ENCODE results near the gene CFD. TPM values are rescaled to one million over a fixed set of nuclear protein-coding genes. Genes with fewer than 3 reads are reported as not detected.

CFD gene
- total RNA-seq: 56.0 and 362 TPM in 2 replicates

DNA sequence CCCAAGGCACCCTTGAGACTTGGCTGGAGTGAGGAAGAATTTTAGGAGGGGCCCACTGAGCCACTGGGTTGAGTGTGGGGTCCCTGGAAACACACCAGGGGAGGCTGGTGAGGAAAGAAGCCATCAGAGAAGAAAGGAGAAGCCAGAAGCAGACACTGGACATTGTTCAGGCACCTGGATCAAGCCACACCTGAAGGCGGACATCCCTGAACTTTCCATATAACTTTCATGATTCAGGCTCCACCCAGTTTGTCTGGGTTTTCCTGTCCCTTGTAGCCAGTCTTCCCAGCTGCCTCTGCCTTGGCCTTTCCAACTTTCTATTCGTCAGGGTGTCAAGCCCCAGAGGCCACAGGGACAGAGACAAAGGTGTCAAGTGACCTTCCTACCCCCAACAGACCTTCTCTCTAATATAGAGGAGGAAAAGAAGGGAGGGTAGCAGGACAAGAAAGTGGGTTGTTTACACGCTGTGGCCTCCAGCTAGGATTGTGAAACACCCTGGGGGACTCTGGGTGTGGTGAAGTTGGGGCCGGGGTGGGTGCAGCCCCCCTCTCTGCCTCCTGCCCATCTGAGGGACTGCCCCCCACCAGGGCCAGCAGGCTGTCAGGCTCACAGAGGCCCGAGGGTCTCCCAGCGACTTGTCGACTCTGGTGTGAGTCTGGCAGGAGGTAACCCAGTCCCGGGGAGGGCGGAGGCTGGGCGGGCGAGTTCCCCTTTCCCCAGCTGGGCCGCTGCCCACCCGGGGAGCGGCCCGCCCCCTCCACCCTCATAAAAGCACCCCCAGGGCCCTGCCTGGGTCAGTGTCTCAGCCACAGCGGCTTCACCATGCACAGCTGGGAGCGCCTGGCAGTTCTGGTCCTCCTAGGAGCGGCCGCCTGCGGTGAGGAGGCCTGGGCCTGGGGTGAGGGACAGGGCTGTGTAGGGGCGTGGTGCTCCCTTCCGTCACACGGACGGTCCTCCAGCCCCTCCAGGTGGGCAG is at the start of gene CFD:
TSS of gene CFD (plus strand) at position 797 of the 976 bp plus-strand sequence. CDS start at position 823, 26 bp downstream.

DNA sequence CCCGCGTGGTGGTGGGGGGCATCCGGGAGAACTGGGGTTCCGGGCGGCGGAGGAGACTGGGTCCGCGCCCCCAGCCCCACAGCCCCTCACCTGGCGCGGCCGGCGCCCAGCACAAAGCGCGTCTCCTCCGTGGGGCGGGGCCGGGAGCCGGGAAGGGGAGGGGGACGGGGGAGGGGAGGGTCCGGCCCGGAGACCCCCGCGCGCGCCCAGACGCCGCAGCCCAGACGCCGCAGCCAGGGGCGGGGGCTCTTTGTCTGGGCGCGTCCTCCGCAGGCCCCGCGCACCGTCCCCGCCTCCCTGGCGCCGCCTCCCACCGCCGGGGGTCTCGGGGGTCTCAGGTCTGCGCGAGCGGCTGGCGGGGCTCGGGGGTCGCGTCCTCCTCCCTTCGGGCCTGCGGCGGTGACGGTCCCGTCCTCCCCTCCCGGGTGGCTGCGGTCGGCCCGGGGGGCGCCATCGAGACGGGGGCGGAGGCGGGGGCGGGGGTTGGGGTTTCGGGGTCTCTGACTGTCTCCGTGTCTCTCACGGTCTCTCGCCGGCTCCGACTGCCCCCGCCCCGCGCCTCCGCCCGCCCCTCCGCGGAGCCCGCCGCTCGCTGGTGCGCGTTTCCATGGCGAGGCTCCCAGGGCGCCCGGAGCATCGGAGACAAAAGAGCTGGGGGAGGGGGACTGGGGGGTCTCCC is 37.5 kb upstream of the CFD start, which contains the start of gene PLPPR3:
TSS of gene PLPPR3 (minus strand) at position 131 of the 679 bp plus-strand sequence. CDS start 396 bp downstream, outside the sequence.

DNA sequence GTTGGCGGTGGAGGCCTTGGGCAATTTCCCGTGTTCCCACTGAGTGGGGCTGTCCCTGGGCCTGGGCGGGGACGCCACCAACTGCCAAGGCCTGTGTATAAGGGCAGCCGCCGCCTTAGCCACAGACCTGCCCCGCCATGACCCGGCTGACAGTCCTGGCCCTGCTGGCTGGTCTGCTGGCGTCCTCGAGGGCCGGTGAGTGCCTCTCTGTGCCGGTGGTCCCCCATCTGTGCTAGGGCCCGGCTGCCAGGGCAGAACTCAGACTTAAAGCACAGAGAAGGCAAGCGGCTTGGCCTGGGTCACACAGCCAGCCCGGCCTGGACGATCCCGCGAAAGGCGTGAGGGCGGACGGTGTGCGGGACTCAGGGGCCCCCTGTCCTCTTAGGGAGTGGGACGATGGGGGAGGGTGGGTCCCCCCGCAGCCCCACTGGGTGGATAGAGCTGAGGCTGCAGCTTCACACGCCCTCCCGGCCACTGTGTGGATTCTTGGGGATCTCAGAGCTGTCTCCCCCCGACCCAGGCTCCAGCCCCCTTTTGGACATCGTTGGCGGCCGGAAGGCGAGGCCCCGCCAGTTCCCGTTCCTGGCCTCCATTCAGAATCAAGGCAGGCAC is 31.6 kb upstream of the CFD start, which contains the start of gene AZU1:
TSS of gene AZU1 (plus strand) at position 128 of the 612 bp plus-strand sequence. CDS start at position 138, 10 bp downstream.

GRCh38 chr19:840519-841206 is 18.8 kb upstream of the CFD start, which contains the start of gene PRTN3:
PRTN3 (plus strand) TSS chr19:840999; CDS start chr19:841009, 10 bp downstream.

DNA sequence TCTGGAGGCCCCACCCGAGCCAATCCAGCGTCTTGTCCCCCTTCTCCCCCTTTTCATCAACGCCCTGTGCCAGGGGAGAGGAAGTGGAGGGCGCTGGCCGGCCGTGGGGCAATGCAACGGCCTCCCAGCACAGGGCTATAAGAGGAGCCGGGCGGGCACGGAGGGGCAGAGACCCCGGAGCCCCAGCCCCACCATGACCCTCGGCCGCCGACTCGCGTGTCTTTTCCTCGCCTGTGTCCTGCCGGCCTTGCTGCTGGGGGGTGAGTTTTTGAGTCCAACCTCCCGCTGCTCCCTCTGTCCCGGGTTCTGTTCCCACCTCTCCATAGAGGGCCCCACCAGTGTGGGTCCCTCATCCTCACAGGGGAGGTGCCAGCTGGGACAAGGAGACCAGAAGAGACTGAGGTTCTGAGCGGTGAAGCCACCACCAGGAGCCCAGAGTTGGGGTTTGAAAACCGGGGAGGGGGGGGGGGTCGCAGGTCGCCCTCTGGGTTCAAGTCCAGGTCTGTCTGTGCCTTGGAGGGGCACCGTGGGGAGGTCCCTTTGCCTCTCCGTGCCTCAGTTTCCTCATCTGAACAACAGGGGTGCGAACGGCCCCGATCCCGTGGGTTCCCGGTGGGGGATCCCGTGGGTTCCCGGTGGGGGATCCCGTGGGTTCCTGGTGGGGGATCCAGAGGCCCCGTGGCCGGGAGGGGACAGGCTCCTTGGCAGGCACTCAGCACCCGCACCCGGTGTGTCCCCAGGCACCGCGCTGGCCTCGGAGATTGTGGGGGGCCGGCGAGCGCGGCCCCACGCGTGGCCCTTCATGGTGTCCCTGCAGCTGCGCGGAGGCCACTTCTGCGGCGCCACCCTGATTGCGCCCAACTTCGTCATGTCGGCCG is 7.1 kb upstream of the CFD start, which contains the start of gene ELANE:
TSS of gene ELANE (plus strand) at position 168 of the 878 bp plus-strand sequence. CDS start at position 194, 26 bp downstream.

GRCh38 chr19:892894-893689 is 33.6 kb downstream of the CFD start, which contains the start of the genes MED16 and RNU6-9:
MED16 (minus strand) TSS chr19:893187; CDS start chr19:891131, 2,056 bp downstream.
RNU6-9 (plus strand) TSS chr19:893484.

Other genes with a start within 250 kb of the CFD start
- gene POLRMT, start 226.1 kb upstream of the CFD start, total RNA-seq: 14.7 and 17.2 TPM in 2 replicates
- 0.16 TPM in 1 of 2 replicates, not detected in the other for gene FGF22, start 219.8 kb upstream of the CFD start, total RNA-seq
- gene RNF126, start 196.4 kb upstream of the CFD start, total RNA-seq: 10.1 and 11.6 TPM in 2 replicates
- gene FSTL3, start 183.3 kb upstream of the CFD start, total RNA-seq: 24.1 and 37.4 TPM in 2 replicates
- not detected in 2 replicates for gene PRSS57, start 164.2 kb upstream of the CFD start, total RNA-seq
- gene PALM, start 150.7 kb upstream of the CFD start, total RNA-seq: 12.5 and 68.7 TPM in 2 replicates
- 0.32 and 0.43 TPM in 2 replicates for gene MISP, start 108.6 kb upstream of the CFD start, total RNA-seq
- 58.3 and 65.3 TPM in 2 replicates for gene PTBP1, start 62.2 kb upstream of the CFD start, total RNA-seq
- gene PLPPR3, start 37.7 kb upstream of the CFD start, total RNA-seq: 0.47 and 0.77 TPM in 2 replicates
- gene AZU1, start 31.8 kb upstream of the CFD start, total RNA-seq: 0.16 TPM in 1 of 2 replicates, not detected in the other
- gene PRTN3, start 18.7 kb upstream of the CFD start, total RNA-seq: not detected in 2 replicates
- gene ELANE, start 7.4 kb upstream of the CFD start, total RNA-seq: 0.16 and 0.69 TPM in 2 replicates
- 26.5 and 35.5 TPM in 2 replicates for gene MED16, start 33.5 kb downstream of the CFD start, total RNA-seq
- not detected in 2 replicates for gene RNU6-9, start 33.8 kb downstream of the CFD start, total RNA-seq
- gene R3HDM4, start 53.6 kb downstream of the CFD start, total RNA-seq: 12.3 and 14.0 TPM in 2 replicates
- gene KISS1R, start 57.7 kb downstream of the CFD start, total RNA-seq: 0.09 TPM in 1 of 2 replicates, not detected in the other
- gene ARID3A, start 66.4 kb downstream of the CFD start, total RNA-seq: 12.6 and 17.0 TPM in 2 replicates
- gene WDR18, start 124.7 kb downstream of the CFD start, total RNA-seq: 45.9 and 49.6 TPM in 2 replicates
- gene GRIN3B, start 140.8 kb downstream of the CFD start, total RNA-seq: 0.32 and 0.60 TPM in 2 replicates
- gene TMEM259, start 161.5 kb downstream of the CFD start, total RNA-seq: 41.6 TPM in 2 replicates
- gene RNU6-2, start 161.9 kb downstream of the CFD start, total RNA-seq: not detected in 2 replicates
- 141 and 152 TPM in 2 replicates for gene CNN2, start 166.9 kb downstream of the CFD start, total RNA-seq
- 2.6 and 6.6 TPM in 2 replicates for gene ABCA7, start 180.4 kb downstream of the CFD start, total RNA-seq
- 0.79 and 0.94 TPM in 2 replicates for gene ARHGAP45, start 207.5 kb downstream of the CFD start, total RNA-seq
- 89.2 and 104 TPM in 2 replicates for gene POLR2E, start 235.7 kb downstream of the CFD start, total RNA-seq
- 404 and 638 TPM in 2 replicates for gene GPX4, start 244.3 kb downstream of the CFD start, total RNA-seq

All from bronchial smooth muscle cell (primary cell).